HEK293 (cell line): ENCODE results near the gene TMEM63A.
A peak's percentile ranks its signal among the peaks of the same experiment; 100 is the strongest.

ENCODE experiments used
- FEZF1 ChIP-seq: fragments of 450-650 bp; formaldehyde crosslinking; IDR thresholded peaks from 2 replicates; pipeline ENCODE4 v1.5.1; 2016; ENCODE audit warnings: missing biosample characterization, missing genetic modification characterization
- GFI1B ChIP-seq: fragments of 450-650 bp; formaldehyde crosslinking; IDR thresholded peaks from 2 replicates; pipeline ENCODE4 v1.5.1; 2016; ENCODE audit warnings: missing biosample characterization, missing genetic modification characterization
- HOXA7 ChIP-seq: sonication (generic); formaldehyde crosslinking; IDR thresholded peaks from 2 replicates; pipeline ENCODE4 v1.8.1; 2022; ENCODE audit warnings: missing genetic modification reagents, borderline replicate concordance
- IKZF3 ChIP-seq: fragments of 450-650 bp; IDR thresholded peaks from 2 replicates; pipeline ENCODE4 v1.5.0; 2018; ENCODE audit warnings: missing biosample characterization, mild to moderate bottlenecking, missing genetic modification characterization, moderate library complexity
- SP2 ChIP-seq: fragments of 450-650 bp; formaldehyde crosslinking; IDR thresholded peaks from 2 replicates; pipeline ENCODE4 v1.5.1; 2016; ENCODE audit warnings: missing biosample characterization, missing genetic modification characterization
- YY1 ChIP-seq: fragments of 450-650 bp; formaldehyde crosslinking; IDR thresholded peaks from 2 replicates; pipeline ENCODE4 v1.5.1; 2018; ENCODE audit warnings: missing biosample characterization, missing genetic modification characterization
- ZBTB48 ChIP-seq: fragments of 450-650 bp; formaldehyde crosslinking; IDR thresholded peaks from 2 replicates; pipeline ENCODE4 v1.5.1; 2016; ENCODE audit warnings: missing biosample characterization, missing genetic modification characterization
- ZNF146 ChIP-seq: fragments of 450-650 bp; formaldehyde crosslinking; IDR thresholded peaks from 2 replicates; pipeline ENCODE4 v1.5.1; 2016; ENCODE audit warnings: missing biosample characterization, missing genetic modification characterization
- ZNF248 ChIP-seq: fragments of 450-650 bp; formaldehyde crosslinking; IDR thresholded peaks from 2 replicates; pipeline ENCODE4 v1.5.1; 2017; ENCODE audit warnings: missing biosample characterization, missing genetic modification characterization
- ZNF266 ChIP-seq: fragments of 450-650 bp; formaldehyde crosslinking; IDR thresholded peaks from 2 replicates; pipeline ENCODE4 v1.5.1; 2016; ENCODE audit warnings: missing biosample characterization, missing genetic modification characterization, low read depth
- ZNF510 ChIP-seq: fragments of 450-650 bp; formaldehyde crosslinking; IDR thresholded peaks from 2 replicates; pipeline ENCODE4 v1.5.1; 2018; ENCODE audit warnings: mild to moderate bottlenecking, missing genetic modification characterization, missing biosample characterization; ENCODE audit not compliant: insufficient replicate concordance
- ZNF558 ChIP-seq: fragments of 450-650 bp; formaldehyde crosslinking; IDR thresholded peaks from 2 replicates; pipeline ENCODE4 v1.5.1; 2016; ENCODE audit warnings: missing biosample characterization, missing genetic modification characterization
- ZNF561 ChIP-seq: fragments of 450-650 bp; IDR thresholded peaks from 2 replicates; pipeline ENCODE4 v1.5.1; 2018; ENCODE audit warnings: missing biosample characterization, missing genetic modification characterization, borderline replicate concordance
- ZNF585B ChIP-seq: fragments of 450-650 bp; formaldehyde crosslinking; IDR thresholded peaks from 2 replicates; pipeline ENCODE4 v1.5.1; 2016; ENCODE audit warnings: missing biosample characterization, missing genetic modification characterization
- ZNF629 ChIP-seq: fragments of 450-650 bp; formaldehyde crosslinking; IDR thresholded peaks from 2 replicates; pipeline ENCODE4 v1.5.1; 2017; ENCODE audit warnings: missing biosample characterization, missing genetic modification characterization
- ZNF707 ChIP-seq: fragments of 450-650 bp; formaldehyde crosslinking; IDR thresholded peaks from 2 replicates; pipeline ENCODE4 v1.5.1; 2016; ENCODE audit warnings: missing biosample characterization, missing genetic modification characterization
- TF ChIP-seq, protein P1 (sequence below): fragments of 450-650 bp; formaldehyde crosslinking; IDR thresholded peaks from 2 replicates; pipeline ENCODE4 v1.5.1; 2016; ENCODE audit warnings: missing biosample characterization, missing genetic modification characterization
- TF ChIP-seq, protein P2 (sequence below): fragments of 450-650 bp; formaldehyde crosslinking; conservative IDR thresholded peaks from 2 replicates; pipeline ENCODE4 v1.5.1; 2016; ENCODE audit warnings: low read depth, missing biosample characterization, missing genetic modification characterization
- TF ChIP-seq, protein P3 (sequence below): fragments of 450-650 bp; formaldehyde crosslinking; IDR thresholded peaks from 2 replicates; pipeline ENCODE4 v1.5.1; 2017; ENCODE audit warnings: missing biosample characterization, mild to moderate bottlenecking, missing genetic modification characterization, moderate library complexity
- TF ChIP-seq, protein P4 (sequence below): fragments of 450-650 bp; formaldehyde crosslinking; IDR thresholded peaks from 2 replicates; pipeline ENCODE4 v1.5.1; 2016; ENCODE audit warnings: missing biosample characterization, missing genetic modification characterization
- TF ChIP-seq, protein P5 (sequence below): fragments of 450-650 bp; formaldehyde crosslinking; IDR thresholded peaks from 2 replicates; pipeline ENCODE4 v1.5.1; 2016; ENCODE audit warnings: missing biosample characterization, missing genetic modification characterization
- TF ChIP-seq, protein P6 (sequence below): fragments of 450-650 bp; formaldehyde crosslinking; IDR thresholded peaks from 2 replicates; pipeline ENCODE4 v1.5.1; 2016; ENCODE audit warnings: missing biosample characterization, missing genetic modification characterization, borderline replicate concordance

The TMEM63A gene

DNA sequence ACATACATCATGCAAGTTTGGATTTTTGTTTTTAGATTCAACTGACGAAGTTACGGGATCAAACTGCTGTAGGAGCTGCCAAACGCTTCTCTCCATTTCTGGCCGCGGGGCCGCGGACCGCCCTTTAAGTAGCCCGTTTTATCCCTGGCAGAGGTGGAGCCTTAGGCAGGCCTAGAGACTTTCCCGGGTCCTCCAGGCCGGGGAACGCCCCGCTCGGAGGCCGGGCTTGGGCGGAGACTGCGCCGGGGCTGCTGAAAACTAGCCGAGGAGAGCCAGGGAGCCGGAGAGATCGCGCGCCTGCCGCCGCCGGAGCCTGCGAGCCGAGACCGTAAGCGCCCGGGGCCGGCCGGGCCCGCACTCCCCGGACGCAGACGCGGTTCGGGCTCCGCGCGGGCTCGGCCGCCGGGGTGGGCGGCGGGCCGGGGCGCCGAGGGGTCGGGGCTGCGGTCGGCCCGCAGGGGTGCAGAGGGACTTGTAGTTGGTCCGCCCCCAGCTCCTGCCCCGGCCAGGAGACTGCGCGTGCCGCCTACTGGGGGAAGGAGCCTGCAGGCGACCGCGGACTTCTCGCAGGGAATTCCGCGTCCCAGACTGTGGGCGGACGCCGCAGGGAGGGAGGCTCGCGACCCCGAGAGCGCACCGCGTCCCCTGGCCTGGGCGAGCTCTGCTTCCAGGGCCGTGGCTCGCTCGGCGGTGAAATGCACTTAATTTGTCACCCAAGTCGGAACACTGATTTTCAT lies 72.2 kb downstream of the TMEM63A start, which contains the start of gene EPHX1 (continued):
- TF ChIP-seq, protein P1, sequence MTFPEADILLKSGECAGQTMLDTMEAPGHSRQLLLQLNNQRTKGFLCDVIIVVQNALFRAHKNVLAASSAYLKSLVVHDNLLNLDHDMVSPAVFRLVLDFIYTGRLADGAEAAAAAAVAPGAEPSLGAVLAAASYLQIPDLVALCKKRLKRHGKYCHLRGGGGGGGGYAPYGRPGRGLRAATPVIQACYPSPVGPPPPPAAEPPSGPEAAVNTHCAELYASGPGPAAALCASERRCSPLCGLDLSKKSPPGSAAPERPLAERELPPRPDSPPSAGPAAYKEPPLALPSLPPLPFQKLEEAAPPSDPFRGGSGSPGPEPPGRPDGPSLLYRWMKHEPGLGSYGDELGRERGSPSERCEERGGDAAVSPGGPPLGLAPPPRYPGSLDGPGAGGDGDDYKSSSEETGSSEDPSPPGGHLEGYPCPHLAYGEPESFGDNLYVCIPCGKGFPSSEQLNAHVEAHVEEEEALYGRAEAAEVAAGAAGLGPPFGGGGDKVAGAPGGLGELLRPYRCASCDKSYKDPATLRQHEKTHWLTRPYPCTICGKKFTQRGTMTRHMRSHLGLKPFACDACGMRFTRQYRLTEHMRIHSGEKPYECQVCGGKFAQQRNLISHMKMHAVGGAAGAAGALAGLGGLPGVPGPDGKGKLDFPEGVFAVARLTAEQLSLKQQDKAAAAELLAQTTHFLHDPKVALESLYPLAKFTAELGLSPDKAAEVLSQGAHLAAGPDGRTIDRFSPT: no peak
- TF ChIP-seq, protein P2, sequence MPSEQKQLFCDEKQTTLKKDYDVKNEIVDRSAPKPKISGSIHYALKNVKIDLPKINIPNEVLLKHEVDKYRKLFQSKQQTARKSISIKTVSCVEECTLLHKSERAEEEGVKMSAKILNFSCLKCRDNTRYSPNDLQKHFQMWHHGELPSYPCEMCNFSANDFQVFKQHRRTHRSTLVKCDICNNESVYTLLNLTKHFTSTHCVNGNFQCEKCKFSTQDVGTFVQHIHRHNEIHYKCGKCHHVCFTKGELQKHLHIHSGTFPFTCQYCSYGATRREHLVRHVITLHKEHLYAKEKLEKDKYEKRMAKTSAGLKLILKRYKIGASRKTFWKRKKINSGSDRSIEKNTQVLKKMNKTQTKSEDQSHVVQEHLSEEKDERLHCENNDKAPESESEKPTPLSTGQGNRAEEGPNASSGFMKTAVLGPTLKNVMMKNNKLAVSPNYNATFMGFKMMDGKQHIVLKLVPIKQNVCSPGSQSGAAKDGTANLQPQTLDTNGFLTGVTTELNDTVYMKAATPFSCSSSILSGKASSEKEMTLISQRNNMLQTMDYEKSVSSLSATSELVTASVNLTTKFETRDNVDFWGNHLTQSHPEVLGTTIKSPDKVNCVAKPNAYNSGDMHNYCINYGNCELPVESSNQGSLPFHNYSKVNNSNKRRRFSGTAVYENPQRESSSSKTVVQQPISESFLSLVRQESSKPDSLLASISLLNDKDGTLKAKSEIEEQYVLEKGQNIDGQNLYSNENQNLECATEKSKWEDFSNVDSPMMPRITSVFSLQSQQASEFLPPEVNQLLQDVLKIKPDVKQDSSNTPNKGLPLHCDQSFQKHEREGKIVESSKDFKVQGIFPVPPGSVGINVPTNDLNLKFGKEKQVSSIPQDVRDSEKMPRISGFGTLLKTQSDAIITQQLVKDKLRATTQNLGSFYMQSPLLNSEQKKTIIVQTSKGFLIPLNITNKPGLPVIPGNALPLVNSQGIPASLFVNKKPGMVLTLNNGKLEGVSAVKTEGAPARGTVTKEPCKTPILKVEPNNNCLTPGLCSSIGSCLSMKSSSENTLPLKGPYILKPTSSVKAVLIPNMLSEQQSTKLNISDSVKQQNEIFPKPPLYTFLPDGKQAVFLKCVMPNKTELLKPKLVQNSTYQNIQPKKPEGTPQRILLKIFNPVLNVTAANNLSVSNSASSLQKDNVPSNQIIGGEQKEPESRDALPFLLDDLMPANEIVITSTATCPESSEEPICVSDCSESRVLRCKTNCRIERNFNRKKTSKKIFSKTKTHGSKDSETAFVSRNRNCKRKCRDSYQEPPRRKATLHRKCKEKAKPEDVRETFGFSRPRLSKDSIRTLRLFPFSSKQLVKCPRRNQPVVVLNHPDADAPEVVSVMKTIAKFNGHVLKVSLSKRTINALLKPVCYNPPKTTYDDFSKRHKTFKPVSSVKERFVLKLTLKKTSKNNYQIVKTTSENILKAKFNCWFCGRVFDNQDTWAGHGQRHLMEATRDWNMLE (tag by site-specific recombination): no peak
- TF ChIP-seq ZNF561 (tag by site-specific recombination) (peak; percentile 54), GFI1B (tag by site-specific recombination) (no peak), ZNF585B (tag by site-specific recombination) (no peak), ZNF248 (tag by site-specific recombination) (no peak), FEZF1 (tag by site-specific recombination) (no peak), ZNF629 (tag by site-specific recombination) (no peak), ZNF707 (tag by site-specific recombination) (no peak), ZNF558 (tag by site-specific recombination) (no peak), HOXA7 (CRISPR knock-in tag) (no peak), ZNF146 (tag by site-specific recombination) (no peak), YY1 (tag by site-specific recombination) (no peak), ZNF510 (tag by site-specific recombination) (no peak), SP2 (tag by site-specific recombination) (peak; percentile 83), IKZF3 (tag by site-specific recombination) (peak; percentile 89), ZBTB48 (peak; percentile 69), ZNF266 (tag by site-specific recombination) (no peak)
- TF ChIP-seq, protein P3, sequence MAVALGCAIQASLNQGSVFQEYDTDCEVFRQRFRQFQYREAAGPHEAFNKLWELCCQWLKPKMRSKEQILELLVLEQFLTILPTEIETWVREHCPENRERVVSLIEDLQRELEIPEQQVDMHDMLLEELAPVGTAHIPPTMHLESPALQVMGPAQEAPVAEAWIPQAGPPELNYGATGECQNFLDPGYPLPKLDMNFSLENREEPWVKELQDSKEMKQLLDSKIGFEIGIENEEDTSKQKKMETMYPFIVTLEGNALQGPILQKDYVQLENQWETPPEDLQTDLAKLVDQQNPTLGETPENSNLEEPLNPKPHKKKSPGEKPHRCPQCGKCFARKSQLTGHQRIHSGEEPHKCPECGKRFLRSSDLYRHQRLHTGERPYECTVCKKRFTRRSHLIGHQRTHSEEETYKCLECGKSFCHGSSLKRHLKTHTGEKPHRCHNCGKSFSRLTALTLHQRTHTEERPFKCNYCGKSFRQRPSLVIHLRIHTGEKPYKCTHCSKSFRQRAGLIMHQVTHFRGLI (tag by site-specific recombination): peak; percentile 18; the same call in 1 of the 2 replicates
- TF ChIP-seq, protein P4, sequence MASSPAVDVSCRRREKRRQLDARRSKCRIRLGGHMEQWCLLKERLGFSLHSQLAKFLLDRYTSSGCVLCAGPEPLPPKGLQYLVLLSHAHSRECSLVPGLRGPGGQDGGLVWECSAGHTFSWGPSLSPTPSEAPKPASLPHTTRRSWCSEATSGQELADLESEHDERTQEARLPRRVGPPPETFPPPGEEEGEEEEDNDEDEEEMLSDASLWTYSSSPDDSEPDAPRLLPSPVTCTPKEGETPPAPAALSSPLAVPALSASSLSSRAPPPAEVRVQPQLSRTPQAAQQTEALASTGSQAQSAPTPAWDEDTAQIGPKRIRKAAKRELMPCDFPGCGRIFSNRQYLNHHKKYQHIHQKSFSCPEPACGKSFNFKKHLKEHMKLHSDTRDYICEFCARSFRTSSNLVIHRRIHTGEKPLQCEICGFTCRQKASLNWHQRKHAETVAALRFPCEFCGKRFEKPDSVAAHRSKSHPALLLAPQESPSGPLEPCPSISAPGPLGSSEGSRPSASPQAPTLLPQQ (tag by site-specific recombination): peak; percentile 19
- TF ChIP-seq, protein P5, sequence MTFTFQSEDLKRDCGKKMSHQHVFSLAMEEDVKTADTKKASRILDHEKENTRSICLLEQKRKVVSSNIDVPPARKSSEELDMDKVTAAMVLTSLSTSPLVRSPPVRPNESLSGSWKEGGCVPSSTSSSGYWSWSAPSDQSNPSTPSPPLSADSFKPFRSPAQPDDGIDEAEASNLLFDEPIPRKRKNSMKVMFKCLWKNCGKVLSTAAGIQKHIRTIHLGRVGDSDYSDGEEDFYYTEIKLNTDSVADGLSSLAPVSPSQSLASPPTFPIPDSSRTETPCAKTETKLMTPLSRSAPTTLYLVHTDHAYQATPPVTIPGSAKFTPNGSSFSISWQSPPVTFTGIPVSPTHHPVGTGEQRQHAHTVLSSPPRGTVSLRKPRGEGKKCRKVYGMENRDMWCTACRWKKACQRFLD (tag by site-specific recombination): no peak
- TF ChIP-seq, protein P6, sequence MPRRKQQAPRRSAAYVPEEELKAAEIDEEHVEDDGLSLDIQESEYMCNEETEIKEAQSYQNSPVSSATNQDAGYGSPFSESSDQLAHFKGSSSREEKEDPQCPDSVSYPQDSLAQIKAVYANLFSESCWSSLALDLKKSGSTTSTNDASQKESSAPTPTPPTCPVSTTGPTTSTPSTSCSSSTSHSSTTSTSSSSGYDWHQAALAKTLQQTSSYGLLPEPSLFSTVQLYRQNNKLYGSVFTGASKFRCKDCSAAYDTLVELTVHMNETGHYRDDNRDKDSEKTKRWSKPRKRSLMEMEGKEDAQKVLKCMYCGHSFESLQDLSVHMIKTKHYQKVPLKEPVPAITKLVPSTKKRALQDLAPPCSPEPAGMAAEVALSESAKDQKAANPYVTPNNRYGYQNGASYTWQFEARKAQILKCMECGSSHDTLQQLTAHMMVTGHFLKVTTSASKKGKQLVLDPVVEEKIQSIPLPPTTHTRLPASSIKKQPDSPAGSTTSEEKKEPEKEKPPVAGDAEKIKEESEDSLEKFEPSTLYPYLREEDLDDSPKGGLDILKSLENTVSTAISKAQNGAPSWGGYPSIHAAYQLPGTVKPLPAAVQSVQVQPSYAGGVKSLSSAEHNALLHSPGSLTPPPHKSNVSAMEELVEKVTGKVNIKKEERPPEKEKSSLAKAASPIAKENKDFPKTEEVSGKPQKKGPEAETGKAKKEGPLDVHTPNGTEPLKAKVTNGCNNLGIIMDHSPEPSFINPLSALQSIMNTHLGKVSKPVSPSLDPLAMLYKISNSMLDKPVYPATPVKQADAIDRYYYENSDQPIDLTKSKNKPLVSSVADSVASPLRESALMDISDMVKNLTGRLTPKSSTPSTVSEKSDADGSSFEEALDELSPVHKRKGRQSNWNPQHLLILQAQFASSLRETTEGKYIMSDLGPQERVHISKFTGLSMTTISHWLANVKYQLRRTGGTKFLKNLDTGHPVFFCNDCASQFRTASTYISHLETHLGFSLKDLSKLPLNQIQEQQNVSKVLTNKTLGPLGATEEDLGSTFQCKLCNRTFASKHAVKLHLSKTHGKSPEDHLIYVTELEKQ: no peak
